ENCODE results near the gene LYST. TPM values are rescaled to one million over a fixed set of nuclear protein-coding genes. Genes with fewer than 3 reads are reported as not detected.

LYST gene
- total and polyA plus RNA-seq, 2 of the 8 experiments (the other 6 are each of a cell fraction or from before 2014, with no cell fraction given): 0.29 to 0.58 TPM

DNA sequence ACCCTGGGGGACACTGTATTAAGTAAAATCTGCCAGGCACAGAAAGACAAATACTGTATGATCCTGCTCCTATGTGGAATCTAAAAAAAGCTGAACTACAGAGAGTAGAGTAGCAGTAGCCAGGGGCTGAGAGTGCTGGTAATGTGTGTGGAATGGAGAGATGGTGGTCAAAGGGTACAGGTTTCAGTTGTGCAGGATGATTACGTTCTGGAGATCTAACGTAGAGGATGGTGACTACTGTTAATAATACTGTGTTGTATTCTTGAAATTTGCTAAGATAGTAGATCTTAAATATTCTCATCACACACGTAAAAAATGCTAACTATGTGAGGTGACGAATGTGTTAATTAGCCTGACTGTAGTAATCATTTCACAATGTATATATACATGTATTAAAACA lies 177.3 kb downstream of the LYST start (continued):
- TF ChIP-seq CHD7 (IDR thresholded peaks at IDR 0.05; ENCODE audit: insufficient replicate concordance, low read length) (no peak), SP4 (IDR thresholded peaks at IDR 0.05; ENCODE audit: low read length) (no peak), CBX8 (IDR thresholded peaks at IDR 0.05; ENCODE audit: borderline replicate concordance, low read depth, low read length) (no peak), BRCA1 (IDR thresholded peaks at IDR 0.05; ENCODE audit: low read depth, low read length) (no peak)

Data from H1 (cell line).